Activated CD4-positive, CD25-positive, alpha-beta regulatory T cell treated with anti-CD3 and anti-CD28 coated beads, Interleukin-2, amount 50 U/mL, for 16 hours (primary cell): ENCODE measurements around the gene SLC35G1.

ENCODE experiments used
- DNase-seq: peaks from one replicate; pipeline ENCODE4 v3.0.0-alpha.2; 2020; ENCODE audit warnings: low read depth, low spot score

SLC35G1 gene, protein sequence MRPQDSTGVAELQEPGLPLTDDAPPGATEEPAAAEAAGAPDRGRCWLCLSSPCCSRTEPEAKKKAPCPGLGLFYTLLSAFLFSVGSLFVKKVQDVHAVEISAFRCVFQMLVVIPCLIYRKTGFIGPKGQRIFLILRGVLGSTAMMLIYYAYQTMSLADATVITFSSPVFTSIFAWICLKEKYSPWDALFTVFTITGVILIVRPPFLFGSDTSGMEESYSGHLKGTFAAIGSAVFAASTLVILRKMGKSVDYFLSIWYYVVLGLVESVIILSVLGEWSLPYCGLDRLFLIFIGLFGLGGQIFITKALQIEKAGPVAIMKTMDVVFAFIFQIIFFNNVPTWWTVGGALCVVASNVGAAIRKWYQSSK

DNA sequence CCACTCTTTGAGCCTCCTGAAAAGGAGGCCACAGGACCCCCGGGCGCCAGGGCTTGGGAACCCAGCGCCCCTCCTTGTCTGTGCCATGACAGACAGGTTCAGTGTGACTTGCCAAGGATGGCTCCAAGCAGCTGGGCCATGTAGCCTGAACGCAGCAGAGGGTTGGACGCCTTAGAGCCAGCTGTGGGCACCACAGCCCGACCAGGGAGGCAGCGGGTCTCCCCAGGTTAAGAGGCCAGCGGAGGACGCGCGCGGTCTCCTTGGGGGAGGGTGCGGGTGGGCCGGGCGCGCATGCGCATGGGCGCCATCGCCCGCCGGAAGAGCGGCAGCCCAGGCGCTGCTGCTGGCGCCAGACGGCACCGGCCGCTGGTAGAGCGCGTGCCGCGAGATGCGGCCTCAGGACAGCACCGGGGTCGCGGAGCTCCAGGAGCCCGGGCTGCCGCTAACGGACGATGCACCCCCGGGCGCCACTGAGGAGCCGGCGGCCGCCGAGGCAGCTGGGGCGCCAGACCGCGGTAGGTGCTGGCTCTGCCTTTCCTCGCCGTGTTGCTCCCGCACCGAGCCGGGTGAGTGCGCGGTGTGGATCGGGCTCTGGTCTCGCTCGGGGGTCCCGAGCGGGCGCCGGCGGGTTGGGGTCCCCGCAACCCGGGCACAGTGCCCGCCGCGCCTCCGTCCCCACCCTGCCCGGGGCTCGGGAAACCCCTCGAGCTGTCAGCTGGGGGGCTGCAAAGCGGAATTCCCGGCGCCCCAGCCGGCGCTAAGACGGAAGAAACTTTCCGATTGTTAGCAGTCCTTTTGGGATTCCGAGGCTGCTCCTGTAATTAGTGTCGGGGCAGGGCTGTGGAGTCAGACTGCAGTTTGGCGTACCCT lies at the start of gene SLC35G1:
SLC35G1 (plus strand) TSS at position 333 of the 870 bp plus-strand sequence; CDS start at position 389, 56 bp downstream.
- peak; percentile 47 for DNase-seq

DNA sequence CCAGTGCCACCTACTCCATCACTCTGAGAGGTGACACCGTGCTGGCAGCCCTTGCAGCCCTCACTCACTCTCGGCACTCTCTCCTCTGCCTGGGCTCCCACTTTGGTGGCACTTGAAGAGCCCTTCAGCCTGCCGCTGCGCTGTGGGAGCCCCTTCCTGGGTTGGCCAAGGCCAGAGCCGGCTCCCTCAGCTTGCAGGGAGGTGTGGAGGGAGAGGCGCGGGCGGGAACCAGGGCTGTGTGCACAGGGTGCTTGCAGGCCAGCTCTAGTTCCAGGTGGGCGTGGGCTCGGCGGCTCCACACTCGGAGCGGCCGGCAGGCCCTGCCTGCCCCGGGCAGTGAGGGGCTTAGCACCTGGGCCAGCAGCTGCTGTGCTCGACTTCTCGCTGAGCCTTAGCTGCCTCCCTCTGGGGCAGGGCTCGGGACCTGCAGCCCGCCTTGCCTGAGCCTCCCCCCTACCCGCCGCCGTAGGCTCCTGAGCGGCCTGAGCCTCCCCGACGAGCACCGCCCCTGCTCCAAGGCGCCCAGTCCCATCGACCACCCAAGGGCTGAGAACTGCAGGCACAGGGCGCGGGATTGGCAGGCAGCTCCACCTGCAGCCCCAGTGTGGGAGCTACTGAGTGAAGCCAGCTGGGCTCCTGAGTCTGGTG lies 48.7 kb upstream of the SLC35G1 start:
- no peak for DNase-seq

DNA sequence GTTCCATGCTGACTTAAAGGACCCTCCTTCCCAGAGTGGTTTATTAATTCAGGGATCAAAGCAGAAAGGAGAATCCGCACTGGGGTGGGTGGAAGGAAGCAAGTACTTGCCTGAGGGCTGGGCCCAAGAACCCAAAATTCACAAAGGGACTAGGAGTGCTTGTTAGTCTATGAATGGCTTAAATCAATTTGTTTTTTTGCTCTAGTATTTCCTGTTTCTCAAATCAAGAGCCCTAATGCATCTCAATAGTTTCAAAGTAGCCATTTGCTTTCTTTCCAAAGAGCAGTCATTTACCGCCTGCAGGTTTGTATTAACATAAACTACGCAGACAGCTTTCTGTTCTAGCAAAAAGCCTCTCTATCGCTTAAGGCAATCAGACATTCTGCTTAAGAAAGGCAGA lies 44.2 kb upstream of the SLC35G1 start:
- no peak for DNase-seq

DNA sequence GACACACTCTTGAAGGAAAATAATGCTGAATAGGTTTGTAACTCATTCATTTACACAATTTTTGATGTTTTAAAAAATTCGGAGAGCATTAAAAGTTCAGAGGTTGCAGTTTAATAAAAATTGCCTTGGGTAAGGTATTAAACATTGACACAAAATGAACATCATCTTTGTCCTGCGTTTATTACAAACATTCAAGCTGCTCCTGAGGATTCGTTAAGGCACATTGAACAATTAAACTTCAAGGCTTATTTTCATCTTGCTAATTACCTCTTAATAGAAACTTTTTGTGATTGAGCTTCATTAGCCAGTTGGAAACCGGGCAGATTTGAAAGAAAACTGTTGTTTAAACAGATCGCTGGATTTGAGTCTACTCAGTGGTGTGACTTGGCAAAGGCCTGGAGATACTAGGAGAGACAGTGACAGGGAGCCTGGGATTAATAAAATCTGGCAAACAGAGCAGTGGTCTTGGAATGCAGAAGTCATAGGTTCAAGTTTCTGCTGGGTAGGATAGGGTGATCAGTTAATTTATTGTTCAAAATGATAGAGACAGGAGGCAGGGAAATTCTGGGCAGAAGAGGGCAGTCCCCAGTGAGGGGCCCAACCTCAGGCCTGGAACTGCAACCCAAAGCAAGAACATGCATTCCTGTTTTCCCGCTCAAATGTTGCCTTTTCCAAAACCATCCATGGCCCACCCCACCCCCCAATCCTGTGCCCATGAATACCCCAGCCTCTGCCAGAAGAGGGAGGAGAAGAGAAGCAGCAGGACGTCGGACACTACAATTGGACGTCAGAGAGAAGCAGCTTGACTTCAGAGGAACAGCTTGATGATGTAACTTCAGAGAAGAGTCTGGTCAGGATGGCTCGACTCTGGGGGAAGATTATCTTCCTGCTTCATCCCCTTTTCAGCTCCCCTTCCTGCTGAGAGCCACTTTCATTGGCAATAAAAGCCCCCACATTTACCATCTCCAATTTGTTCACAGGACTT lies 43.5 kb upstream of the SLC35G1 start:
- DNase-seq = no peak

DNA sequence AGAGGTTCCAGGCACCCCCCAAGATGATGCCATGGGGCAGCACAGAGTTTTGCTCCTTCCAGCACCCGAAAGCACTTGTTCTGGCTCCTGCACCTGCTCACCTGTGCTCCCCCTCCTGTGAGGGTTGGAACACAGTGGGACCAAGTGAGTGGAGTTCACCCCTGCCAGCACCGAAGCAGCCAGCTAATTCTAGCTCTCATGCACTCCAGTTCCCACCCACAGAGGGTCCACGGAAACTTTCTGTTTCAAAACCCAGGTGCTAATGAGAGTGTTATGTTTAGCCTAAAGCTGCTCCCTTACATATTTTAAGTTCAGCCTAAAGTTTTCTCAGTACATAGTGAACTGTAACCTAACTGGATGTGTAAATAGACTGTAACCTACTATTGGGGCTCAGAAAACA lies 42.6 kb upstream of the SLC35G1 start:
- no peak for DNase-seq

DNA sequence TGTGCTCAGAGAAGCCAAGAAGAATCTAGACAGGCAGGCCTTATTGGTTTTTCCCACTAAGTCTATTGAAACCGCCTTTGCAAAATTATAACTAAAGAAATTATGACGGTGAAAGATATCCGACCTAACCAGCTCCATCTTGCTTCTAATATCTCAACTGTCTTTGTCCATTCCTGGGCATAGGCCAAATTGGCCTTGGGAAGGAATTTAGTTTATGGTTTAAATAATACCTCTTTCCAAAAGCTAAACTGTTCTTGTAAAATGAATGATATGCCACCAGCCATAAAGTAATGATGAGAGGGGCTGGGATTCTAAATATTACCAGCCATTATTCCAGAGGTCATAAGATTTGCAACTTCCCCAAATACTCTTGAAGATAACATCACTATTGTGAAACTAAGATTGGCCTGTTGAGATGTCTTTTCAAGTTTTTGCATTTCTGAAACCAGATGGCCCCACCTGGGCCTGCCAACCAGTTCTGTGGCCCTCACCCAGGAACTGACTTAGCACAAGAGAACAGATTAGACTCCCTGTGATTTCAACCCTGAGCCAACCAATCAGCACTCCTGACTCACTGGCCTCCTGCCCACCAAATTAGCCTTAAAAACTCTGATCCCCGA lies 41.2 kb upstream of the SLC35G1 start:
- no peak for DNase-seq

DNA sequence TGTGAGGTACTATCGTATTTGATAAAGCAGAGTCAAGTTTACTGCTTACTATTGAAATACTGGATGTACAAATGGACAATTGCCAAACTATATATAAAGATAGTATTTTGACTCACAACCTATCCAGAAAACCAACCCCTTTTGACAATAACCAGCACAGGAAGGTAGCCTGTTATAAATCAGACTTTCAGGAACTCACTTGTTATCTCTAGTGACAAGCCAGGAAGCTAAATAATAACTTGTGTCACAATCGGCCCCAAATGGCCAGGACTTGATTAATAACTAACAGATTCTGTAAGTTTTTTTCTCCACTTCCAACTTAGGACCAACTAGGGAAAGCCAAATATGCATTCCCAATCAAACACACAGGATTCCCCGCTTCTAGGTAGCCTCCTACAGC lies 38.8 kb upstream of the SLC35G1 start:
- no peak for DNase-seq

DNA sequence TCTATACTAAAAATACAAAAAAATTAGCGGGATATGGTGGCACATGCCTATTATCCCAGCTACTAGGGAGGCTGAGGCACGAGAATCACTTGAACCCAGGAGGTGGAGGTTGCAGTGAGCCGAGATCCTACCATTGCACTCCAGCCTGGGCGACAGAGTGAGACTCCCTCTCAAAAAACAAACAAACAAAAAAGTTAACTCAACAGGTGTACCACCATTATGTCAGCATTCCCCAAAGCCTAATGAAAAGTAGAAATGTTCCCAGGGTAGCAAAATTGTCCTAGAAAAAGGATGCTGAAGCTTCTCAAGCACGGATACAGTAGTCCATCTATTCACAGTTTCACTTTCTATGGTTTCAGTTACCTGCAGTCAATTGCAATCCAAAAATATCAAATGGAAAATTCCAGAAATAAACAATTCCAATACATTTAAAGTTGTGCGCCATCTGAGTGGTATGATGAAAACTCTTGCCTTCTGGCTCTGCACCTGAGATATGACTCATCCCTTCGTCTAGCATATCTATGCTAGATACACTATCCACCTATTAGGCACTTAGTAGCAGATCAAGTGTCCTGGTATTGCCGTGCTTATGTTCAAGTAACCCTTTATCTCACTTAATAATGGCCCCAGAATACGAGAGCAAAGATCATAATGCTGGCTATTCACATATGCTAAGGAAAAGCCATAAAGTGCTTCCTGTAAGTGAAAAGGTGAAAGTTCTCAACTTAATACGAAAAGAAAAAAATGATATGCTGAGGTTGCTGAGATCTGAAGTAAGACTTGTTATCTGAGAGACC lies 37.2 kb upstream of the SLC35G1 start:
- no peak for DNase-seq

DNA sequence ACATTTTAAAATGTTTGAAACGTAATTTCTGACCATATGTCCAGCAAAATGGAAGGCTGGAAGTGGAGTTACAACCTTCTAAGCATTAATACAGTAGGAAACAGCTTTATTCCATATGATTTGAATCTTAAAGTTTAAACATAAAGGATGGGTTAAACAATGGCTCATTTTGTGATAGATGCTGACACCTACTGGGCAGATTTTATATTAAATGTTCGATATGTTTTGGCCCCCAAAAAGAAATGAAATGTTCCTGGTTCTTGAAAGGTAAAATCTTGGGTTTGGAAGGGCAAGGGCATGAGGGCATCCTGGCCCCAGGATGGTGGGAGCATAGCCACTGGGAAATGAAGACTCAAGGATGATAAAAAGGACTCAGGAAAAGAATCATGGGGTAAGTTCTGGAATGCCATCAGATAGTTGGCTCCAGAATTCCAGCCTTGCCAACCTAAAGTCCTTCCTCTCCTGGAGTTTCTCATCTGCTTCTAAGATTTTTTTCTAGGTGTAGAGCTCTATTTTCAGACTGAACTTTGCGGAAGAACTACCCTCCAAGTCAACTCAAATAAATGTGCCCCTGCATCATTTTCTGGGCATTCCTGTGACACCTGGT lies 34.6 kb upstream of the SLC35G1 start:
- no peak for DNase-seq

DNA sequence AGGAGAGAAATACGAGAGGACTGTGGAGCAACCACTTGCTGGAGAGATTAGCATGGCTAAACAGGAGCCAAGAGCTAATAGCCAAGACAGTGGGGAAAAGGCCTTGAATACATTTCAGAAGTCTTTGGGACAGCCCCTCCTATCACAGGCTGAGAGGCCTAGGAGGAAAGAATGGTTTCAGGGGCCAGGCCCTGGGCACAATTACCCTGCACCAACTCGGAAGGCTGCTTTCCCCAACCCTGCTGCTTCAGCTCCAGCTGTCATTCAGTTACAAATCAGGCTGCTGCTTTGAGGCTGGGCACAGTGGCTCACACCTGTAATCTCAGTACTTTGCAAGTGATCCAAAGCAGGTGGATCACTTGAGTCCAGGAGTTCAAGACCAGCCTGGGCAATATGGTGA lies 32.0 kb upstream of the SLC35G1 start:
- DNase-seq = no peak

DNA sequence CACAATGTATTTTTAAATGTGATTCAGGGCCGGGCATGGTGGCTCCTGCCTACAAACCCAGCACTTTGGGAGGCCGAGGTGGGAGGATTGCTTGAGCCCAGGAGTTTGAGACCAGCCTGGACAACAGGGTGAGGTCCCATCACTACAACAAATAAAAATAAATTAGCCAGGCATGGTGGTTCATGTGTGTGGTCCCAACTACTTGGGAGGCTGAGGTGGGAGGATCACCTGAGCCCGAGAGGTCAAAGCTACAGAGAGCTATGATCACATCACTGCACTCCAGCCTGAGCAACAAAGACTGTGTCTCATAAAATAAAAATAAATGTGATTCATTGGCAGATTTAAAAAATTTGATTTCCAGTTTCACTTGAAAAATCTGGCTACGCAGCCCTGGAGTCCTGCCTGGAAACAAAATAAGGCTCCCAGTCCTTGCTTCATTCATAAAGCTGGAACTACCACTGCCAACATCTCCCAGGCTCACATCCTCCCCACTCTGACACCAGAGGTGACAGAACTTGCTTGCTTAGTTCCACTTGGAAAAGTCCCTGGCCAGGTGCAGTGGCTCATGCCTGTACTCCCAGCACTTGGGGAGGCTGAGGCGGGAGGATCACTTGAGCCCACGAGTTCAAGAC lies 27.9 kb upstream of the SLC35G1 start:
- DNase-seq = no peak

DNA sequence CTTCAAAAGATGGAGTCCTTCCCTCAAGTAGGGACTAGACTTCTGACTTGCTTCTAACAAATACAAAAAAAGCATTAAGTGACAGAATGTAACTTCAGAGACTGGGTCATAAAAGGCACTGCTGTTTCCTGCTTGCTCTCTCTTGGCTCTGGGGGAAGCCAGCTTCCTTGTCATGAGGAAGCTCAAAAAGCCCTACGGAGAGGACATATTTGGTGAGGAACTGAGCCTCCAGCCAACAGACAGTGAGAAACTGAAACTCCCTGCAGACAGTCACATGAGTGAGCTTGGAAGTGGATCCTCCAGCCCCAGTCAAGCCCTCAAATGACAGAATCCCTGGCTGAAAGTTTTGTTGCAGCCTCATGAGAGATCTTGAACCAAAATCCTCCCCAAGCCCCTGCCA lies 26.3 kb upstream of the SLC35G1 start:
- DNase-seq = no peak

DNA sequence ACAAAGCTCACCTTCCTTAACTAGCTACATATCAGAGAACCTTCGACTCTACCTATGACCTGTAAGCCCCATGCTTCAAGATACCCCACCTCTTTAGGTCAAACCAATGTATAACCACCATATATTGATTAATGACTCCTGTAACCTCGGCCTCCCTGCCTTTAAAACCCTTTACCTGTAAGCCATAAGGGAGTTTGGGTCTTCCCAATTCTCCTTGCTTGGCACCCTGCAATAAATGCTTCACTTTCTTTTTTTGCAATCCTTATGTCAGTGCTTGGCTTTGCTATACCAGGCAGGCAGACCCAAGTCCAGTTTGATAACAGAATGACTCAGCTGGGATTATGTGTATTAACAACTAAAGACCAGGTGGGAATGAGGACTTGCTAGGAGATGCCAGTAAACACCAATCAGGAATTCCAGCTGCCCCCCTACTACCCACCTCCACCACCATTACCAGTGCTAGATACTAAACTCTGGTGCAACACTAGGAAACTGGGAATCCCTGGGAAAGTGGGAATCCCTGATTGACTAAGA lies 22.0 kb upstream of the SLC35G1 start:
- DNase-seq = no peak

DNA sequence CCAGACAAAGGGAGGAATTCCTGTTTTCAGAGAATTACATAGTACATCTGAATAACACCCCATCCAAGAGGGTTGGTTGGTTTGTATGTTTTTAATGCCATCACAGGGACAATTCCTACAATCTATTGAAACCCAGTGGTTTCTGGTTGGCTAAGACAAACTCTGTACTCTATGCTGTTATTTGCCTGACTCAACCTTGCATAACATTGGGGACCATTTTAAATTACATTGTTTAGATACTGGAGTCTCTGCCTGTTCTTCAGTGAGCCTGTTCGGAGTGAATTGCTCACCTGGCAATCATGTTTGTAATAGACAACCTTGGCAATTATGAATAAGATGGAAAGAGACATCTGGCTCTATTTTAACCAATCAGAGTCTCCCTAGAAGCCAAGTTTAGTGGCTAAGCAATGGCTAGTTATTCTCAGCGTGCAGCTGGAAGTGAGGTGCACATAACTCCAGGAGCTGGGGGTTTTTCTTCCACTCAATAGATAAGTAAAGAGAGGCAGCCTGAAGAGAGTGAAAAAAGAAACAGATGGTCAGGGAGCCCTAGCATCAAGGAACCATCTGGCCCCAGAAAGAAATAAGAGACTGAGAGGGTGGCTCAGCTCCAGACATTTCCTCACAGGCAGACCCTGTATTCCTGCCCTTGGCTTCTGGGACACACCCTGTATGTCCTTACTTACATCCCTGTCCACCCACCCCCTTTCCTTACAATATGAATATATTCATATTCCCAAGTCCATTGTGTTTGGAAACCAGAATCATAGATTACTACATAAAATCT lies 21.2 kb upstream of the SLC35G1 start:
- no peak for DNase-seq

DNA sequence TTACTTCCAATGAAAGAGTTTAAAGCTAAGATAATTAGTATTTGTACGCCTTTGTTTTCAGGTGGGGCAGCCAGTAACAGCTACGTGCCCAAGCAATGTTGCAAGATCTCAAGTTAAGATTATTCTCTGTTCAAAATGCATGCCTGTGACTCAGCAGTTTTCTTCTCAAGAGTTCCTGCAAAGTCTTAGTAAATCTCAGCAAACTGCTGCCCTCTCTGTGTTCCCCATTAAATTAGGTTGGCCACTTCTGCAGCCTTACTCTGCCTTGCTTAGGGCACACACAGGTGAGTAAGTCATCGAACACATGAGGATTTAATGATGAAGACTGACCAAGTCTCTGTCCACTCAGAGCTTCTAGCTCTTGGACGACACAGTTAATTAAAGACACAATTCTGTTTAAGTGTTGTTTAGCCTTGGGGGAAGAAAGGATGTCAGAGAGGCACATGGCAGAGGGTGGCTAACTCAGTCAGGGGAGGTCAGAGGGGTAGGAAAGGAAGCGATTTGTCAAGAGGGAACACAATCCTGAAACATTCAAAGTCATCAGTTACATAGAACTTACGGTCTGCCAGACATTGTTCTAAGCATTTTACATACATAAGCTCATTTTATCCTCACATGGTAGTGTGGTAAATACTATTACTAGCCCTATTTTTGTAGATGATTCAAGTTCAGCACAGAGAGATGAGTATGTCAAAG lies 20.2 kb upstream of the SLC35G1 start:
- DNase-seq = no peak

DNA sequence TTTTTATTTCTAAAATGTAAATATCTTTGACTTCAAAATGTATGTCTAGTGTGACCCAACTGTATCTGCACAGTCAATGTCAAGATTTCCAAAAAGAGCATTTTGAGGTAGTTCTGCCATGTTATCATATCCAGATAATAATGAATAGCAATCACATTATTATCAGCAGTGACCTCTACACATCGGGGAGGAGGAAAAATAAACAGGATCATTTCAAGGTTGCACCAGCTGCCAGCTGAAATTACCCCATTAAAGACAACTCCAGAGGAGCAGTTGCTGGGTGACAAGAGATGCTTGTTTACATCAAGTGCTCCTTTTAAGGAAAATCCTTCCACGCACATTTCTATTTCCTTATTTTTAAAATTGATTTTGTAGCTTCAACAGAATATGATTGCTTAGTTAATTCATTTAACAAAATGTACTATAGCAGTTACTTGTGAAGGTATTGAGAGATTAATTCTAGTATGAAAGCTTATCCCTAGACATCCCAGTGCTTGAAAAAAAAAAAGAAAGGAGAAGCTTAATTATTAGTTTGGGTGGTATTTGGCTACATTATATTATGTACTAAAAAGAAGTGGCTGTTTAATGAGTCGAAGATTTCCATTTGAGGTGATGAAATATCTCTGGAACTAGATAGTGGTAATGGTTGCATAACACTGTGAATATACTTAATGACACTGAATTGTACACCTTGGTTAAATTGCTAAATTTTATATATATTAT lies 19.3 kb upstream of the SLC35G1 start:
- DNase-seq = no peak

DNA sequence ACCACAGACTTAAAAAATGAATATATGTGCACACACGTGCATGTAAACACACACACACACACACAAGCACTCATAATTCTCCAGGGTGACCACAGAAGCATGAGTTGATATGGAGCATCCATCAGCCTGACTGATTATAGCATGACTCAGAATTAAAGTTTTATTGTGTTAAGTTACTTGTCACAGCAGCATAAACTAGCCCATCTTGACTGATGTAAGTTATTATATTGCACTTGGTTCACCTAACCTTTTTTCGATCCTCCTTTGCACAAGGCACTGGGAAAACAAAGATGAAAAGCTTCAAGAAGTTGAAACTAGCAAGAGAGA lies 18.8 kb upstream of the SLC35G1 start:
- no peak for DNase-seq
